Raji (cell line): ENCODE measurements around the gene C2orf69.

Experiments
- POLR2A ChIP-seq: IDR thresholded peaks from 2 replicates; pipeline ENCODE4 v1.6.1; 2011; ENCODE audit warnings: low read depth, low read length, control low read depth; ENCODE audit not compliant: insufficient read depth

Gene C2orf69

DNA sequence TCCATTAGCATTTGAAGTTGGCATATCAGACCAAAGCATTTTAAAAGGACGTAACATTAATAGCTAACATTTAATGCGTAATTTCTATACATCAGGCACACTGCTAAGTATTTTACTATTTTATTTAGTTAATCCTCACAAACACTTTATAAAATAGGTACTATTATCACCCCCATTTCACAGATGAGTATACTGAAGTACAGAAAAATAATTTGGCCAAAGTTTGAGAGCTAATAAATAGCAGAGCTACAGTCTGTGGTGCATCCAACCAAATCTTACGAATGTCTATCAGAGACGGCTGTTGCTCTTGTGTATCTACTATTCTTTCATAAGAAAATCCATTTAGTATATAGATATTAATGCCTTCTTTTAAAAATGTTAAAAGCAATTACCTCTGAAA lies 32.3 kb downstream of the C2orf69 start:
- no peak for TF ChIP-seq POLR2A

DNA sequence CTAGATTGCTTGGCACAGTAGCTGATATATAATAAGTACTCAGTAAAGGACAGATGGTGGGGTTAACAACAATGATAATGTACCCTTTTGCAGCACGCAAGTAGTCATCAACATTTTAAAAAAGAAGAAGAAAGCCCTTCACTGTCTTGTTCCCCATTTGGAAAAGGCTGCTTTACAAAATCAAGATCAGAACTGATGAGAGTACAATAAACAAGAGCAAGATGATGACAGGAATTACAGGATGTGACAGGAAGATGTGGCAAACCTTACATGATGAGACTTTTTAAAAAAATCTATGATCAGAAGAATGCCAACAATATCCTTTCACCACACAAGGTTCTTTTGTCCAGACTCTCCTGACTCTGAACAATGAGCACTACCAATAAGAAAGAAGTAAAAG lies 35.1 kb downstream of the C2orf69 start:
- no peak for TF ChIP-seq POLR2A

DNA sequence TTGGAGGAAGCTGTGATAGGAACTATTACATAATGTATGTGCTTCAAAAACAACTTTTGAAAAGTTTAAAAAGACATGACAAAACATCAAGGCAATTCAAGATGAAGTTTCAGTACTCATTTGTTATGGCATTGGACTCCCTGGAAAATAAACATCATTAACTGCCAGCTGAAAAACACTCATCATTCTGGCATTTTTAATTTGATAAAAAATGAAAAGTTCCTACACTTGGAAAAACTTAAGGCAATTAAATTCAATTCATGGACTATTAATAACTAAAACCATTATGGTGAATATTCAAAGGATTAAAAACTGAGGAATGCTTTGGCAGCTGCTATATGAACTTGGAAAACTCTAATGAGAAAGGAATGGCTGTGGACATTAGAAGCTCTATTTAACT lies 35.7 kb downstream of the C2orf69 start:
- no peak for TF ChIP-seq POLR2A

DNA sequence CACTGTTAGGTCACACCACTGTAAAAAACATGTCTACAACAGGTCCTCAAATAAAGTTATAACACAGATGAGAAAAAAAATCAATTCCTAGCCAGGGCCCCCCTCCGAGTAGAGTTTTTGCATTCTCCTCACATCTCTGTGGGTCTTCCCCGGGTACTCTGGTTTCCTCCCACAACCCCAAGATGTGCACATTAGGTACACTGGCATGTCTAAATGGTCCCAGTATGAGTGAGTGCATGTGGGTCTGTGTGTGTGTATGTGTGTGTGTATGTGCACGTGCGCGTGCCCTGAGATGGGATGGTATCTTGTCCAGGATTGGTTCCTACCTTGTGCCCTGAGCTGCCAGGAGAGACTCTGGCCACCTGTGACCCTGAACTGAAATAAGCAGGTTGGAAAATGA lies 39.3 kb downstream of the C2orf69 start:
- no peak for TF ChIP-seq POLR2A

DNA sequence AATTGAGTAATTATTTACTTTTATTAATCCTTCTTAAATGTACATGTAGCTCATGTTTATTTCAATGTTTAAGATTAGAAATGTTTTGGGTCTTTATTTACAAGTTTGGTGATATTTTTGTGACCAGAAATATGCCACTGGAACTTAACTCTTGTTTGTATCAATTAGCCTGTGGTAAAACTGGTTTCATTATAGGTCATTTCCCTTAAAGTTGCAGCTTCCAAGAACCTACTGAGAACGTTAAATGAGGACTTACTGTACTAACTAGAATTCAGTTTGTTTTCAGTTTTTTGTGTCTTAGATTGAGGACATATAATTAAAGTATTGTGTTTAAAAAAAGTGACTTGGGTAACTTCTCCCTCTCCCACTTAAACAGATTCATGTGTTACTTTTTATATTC lies 39.9 kb downstream of the C2orf69 start:
- TF ChIP-seq POLR2A = no peak

DNA sequence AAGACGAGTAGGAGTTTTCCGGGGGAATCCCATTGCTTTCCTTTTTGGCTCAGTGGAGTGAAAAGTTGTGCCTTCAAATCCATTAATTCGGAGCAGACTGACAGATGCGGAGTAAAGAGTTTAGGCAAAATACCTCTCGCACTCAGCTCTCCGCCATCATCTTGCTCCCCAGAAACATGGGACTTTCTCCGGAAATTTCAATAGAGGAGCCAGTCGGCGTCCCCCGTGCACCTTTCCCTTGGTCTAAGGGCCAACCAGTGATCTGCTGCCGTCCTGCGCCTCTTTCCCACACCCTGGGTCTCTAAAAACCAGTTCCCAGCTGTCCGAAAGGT lies 43.9 kb downstream of the C2orf69 start:
- TF ChIP-seq POLR2A = no peak

DNA sequence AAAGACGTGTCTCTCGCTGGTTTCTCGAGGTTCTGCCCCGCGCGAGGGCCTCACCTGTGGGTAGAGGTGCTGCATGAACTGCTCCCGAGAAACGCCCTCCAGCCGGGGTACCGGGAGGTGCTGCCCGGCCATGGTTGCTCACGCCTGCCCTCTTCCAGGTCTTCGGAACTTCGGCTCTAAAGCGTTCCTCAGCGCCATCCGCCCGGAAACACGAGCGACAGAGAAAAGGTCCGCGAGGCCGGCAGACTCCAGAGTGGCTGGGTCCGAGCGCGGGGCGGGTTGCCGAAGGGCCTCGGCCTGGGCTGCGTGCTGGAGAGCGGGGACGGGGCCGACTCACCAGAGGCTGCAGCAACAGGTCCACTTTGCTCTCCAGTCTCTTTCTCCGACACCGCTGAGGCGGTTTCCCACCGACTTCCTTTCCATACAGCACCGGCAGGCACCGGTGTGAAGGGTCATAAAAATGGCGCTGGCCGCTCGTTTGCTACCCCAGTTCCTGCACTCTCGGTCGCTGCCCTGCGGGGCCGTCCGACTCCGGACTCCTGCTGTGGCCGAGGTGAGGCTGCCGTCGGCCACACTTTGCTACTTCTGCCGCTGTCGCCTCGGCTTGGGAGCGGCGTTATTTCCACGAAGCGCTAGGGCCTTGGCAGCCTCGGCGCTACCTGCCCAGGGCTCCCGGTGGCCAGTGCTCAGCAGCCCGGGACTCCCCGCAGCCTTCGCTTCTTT lies 44.4 kb downstream of the C2orf69 start, which contains the start of the genes MAIP1 and TYW5:
MAIP1 (plus strand) TSS at position 244 of the 723 bp plus-strand sequence; CDS start at position 461, 217 bp downstream.
TYW5 (minus strand) TSS at position 153 of the 723 bp plus-strand sequence; CDS start at position 132, 21 bp downstream.
- peak; percentile 87 for TF ChIP-seq POLR2A

DNA sequence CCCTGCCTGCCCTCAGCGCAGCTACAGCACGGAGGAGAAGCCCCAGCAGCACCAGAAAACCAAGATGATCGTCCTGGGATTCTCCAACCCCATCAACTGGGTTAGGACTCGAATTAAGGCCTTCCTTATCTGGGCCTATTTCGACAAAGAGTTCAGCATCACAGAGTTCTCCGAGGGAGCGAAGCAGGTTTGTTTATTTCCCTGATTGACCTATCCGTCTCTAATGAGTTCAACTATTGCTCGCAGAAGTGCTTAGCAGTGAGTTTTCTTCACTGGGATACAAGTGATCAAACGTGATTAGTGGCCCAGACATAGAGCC lies 44.9 kb downstream of the C2orf69 start:
- no peak for TF ChIP-seq POLR2A

DNA sequence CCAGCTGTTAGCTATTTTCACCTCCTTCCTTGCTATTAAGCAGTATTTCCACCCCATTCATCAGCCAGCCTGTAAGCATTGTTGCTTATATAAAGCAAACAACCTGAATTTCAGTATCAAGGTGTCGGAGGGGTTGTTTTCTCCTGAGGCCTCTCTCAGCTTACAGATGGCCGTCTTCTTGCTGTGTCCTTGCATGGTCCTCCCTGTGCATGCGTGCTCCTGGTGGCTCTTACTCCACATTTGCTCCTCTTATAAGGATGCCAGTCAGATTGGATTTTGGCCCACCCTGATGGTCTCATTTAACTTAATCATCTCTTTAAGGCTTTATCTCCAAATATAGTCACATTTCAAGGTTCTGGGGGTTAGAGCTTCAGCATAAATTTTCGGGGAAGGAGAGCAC lies 46.9 kb downstream of the C2orf69 start:
- TF ChIP-seq POLR2A = no peak

DNA sequence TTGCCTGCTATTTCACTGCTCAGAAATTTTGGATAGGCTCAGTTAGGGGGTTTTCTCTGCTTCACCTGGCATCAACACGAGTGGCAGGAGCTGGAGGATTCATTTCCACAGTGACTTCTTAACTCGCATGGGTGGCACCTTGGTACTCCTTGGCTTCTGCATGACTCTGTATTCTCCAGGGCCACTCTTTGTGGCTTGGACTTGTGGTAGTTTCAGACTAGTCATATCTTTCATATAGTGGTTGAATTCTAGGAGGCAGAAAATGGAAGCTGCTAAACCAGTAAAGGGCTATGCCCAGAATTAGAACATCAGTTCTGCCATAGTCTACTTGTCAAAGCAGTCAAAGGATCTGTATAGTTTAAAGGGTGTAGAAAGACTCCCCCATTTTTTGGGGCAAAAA lies 51.1 kb downstream of the C2orf69 start:
- TF ChIP-seq POLR2A = no peak

DNA sequence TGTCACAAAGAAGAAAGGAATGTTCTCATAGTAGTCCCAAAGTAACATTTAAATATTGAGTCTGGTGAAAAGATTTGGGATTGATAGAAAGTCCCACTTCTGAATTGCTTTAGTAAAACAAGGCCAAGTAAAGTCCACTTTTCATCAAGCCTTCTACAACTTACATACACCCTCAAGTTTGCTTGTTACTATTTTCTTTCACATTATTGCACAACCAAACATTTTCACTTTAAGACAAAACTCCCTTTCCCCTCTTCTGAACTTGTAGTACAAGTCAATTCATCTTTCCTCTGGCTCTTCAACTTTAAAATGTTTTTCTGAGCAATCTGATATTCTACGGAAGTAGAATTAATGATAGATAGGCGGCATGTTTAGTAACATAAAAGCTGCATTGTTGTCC lies 55.3 kb downstream of the C2orf69 start:
- TF ChIP-seq POLR2A = no peak

DNA sequence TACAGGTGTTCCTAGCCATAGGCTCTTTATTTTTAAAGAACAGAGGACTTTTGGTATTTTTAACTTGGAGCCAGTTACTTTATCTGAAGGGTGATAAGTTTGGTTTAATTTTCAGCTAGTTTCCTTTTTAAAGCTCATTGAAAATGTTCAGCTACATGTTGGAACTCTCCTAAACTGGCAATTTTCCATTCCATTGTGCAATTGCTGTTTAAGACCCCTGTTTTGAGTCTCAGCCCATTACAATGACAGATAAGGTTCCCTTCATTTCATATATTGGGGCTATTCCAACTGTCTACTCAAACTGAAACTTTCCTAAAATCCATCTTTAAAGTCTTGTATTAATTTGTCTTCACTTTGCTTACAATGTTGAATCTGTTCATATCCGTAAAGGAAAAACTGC lies 55.9 kb downstream of the C2orf69 start:
- no peak for TF ChIP-seq POLR2A

DNA sequence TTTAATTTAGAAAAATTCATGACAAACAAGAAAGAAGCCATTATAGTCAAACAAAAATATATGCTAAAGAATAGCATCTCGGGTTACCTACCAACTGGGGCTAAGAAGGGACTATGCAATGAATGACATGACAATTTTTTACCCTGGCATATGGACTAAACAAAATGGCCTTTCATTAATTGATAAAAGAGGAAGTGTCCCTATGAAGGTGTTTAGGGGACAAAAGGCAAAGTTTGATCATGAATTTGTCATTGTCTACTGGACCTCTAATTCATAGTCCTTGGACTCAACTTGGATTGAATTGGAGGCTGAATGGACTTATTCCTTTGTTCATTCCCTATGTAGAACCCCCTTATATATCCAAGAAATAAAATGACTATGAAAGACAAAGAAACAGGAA lies 57.0 kb downstream of the C2orf69 start:
- no peak for TF ChIP-seq POLR2A

DNA sequence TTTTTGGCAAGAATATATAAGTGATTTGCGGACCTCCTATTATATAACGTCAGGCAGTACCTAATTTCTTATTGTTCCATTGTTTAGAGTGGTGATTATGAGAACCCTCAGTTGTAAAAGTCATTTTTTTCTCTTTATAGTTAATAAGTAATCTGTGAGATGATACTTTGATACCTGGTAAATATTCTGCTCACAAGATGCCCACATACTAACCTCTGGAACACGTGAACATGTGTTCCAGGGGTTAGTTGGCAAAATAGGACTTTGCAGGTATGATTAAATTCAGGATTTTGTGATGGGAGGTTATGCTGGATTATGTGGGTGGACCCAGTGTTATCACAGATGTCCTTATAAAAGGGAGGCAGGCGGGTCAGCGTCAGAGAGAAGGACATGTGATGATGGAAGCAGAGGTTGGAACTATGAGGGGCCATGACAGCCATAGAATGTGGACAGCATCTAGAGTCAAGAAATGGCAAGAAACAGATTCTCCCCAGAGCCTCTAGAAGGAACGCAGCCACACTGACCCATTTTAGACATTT lies 61.1 kb downstream of the C2orf69 start:
- TF ChIP-seq POLR2A = no peak

DNA sequence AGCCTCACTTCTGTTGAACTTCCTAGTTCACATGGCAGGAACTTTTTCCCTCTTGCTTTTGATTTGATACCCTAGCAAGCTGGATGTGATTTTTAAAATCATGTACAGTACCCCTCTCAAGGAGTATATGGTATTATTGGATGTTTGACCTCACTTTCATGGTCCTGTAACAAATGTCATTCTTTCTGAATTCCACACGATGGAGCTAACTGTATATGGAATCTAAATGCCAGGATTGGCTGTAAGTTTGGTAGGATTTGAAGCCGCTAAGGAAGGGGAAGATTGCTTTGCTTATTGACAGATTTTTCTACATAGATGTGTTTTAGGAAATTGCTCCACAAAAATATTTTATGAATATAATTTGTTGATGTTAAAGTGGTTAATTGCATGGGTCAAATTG lies 62.6 kb downstream of the C2orf69 start:
- no peak for TF ChIP-seq POLR2A

DNA sequence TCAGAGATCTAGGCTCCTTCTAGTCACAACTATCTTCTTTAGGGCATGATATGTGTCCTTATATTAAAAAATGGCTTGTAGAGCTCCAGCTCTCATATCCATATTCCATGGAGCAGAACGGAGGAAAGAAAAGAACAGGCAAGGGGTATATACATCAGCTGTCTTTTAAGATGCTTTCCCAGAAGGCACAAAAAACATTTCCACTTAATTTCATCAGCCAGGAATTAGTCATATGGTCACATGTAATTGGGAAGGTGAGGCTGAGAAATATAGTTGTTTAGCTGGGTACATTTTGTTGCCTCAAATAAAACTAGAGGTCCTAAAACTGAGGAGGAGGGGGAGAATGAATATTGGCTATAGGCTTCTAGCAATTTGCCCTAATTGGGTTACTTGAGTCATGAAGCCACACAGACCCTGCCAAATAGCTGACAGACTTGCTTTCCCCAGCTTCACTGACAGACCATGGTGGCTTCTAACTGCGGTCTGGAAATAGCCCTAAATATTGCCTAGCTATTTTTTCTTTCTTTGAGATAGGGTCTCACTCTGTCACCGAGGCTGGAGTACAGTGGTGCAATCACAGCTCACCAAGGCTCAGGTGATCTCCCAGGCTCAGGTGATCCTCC lies 64.3 kb downstream of the C2orf69 start:
- TF ChIP-seq POLR2A = no peak
